Dendritic cell treated with granulocyte-macrophage colony-stimulating factor and Interleukin-4, amounts not matched to agents 40 ng/mL and 50 ng/mL, for 4 days (primary cell): ENCODE results near the gene CCDC186.
A peak's percentile ranks its signal among the peaks of the same experiment; 100 is the strongest.

ENCODE experiments used
- H3K27ac Mint-ChIP-seq: one replicate; pipeline ENCODE4 v1.8.0; 2022; ENCODE audit warnings: mild to moderate bottlenecking, mixed read lengths
- H3K27me3 Mint-ChIP-seq: one replicate; pipeline ENCODE4 v1.8.0; 2022; ENCODE audit warnings: mild to moderate bottlenecking, mixed read lengths
- H3K36me3 Mint-ChIP-seq: one replicate; pipeline ENCODE4 v1.8.0; 2022; ENCODE audit warnings: low read depth, mixed read lengths
- H3K4me1 Mint-ChIP-seq: one replicate; pipeline ENCODE4 v1.8.0; 2022; ENCODE audit warnings: low read depth, mixed read lengths
- H3K4me3 Mint-ChIP-seq: one replicate; pipeline ENCODE4 v1.8.0; 2022; ENCODE audit warnings: mild to moderate bottlenecking, moderate library complexity, mixed read lengths
- H3K9me3 Mint-ChIP-seq: one replicate; pipeline ENCODE4 v1.8.0; 2022; ENCODE audit warnings: mixed read lengths
- intact Hi-C: fragments of 100-400 bp; cut with micrococcal nuclease; formaldehyde crosslinking; loops from one replicate; pipeline ENCODE4 v1.15.0; 2022

CCDC186 gene

GRCh38 chr10:114184276-114184675 lies 10.3 kb upstream of the CCDC186 start:
- H3K27me3 Mint-ChIP-seq = peaks cover 4% of the 10 kb centered on the region
- H3K36me3 Mint-ChIP-seq = no peaks in the 10 kb centered on the region
- no peaks in the 10 kb centered on the region for H3K9me3 Mint-ChIP-seq
- no peak overlapping the region for H3K27ac Mint-ChIP-seq
- intact Hi-C loops = no loop called here
- no peaks in the 10 kb centered on the region for H3K4me1 Mint-ChIP-seq
- H3K4me3 Mint-ChIP-seq = no peak overlapping the region

GRCh38 chr10:114183563-114183962 lies 9.6 kb upstream of the CCDC186 start:
- no peaks in the 10 kb centered on the region for H3K9me3 Mint-ChIP-seq
- H3K36me3 Mint-ChIP-seq = no peaks in the 10 kb centered on the region
- no peak overlapping the region for H3K4me3 Mint-ChIP-seq
- intact Hi-C loops = no loop called here
- H3K27me3 Mint-ChIP-seq = peaks cover 7% of the 10 kb centered on the region
- H3K4me1 Mint-ChIP-seq = no peaks in the 10 kb centered on the region
- no peak overlapping the region for H3K27ac Mint-ChIP-seq

- intact Hi-C loops = no loop called here
- Mint-ChIP-seq H3K9me3 (no peaks in the 10 kb centered on the region), H3K4me1 (no peaks in the 10 kb centered on the region), H3K36me3 (no peaks in the 10 kb centered on the region), H3K27ac (no peak overlapping the region), H3K27me3 (peaks cover 4% of the 10 kb centered on the region), H3K4me3 (no peak overlapping the region)
Observed at GRCh38 chr10:114181971-114182370, 8.0 kb upstream of the CCDC186 start.

DNA sequence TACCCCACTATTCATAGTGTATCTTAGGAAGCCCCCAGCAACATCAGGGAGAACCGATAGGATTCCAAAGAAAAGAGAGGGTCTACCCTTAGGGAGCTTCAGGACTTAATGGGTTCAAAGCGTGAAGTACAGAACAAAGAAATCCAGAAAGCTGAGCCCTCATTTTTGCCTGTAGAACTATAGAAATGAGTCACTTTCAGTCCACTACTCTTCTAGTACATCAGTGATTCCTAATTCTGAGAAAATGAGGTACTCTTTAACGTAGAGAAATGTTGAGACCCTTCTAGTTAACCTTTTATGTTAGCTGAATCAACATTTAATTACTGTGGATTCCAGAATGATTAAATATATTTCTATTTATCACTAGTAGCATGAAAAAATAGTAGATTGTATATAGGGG lies 6.9 kb upstream of the CCDC186 start:
- H3K4me1 Mint-ChIP-seq = no peaks in the 10 kb centered on the region
- H3K27me3 Mint-ChIP-seq = peaks cover 4% of the 10 kb centered on the region
- H3K36me3 Mint-ChIP-seq = no peaks in the 10 kb centered on the region
- no peak overlapping the region for H3K27ac Mint-ChIP-seq
- H3K9me3 Mint-ChIP-seq = no peaks in the 10 kb centered on the region
- no peak overlapping the region for H3K4me3 Mint-ChIP-seq
- intact Hi-C loops = no loop called here

DNA sequence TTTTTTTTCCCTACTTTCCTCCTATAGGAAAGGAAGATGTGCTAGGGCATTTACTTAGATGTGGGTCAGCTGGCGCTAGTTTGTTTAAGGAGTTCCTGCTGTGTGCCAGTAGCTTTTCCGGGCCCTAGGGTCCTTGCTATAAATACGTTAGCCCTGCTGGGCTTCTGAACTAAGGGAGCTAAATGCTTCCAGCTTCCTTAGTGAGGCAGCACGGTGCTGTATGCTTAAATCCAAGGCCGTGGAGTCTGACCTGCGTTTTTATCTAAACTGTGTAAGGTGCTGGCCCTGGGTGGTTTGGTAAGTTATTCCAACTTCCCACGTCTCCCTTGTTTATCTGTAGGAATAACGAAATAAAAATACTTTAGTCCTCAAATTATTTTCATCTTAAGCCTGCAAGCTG lies 5.7 kb upstream of the CCDC186 start:
- Mint-ChIP-seq H3K4me1 (peaks cover 3% of the 10 kb centered on the region), H3K27ac (no peak overlapping the region), H3K4me3 (no peak overlapping the region), H3K36me3 (no peaks in the 10 kb centered on the region), H3K27me3 (peaks cover 6% of the 10 kb centered on the region), H3K9me3 (no peaks in the 10 kb centered on the region)
- intact Hi-C loops = loop anchor here (10.0 kb wide), 1 partner anchor 1995 kb away; the partner anchor contains the start of gene GPAM

- Mint-ChIP-seq H3K4me3 (no peak within 1 kb of the TSS), H3K27ac (no peak within 1 kb of the TSS), H3K9me3 (no peaks in the 10 kb centered on the region), H3K36me3 (peaks cover 3% of the 10 kb centered on the region), H3K27me3 (peaks cover 6% of the 10 kb centered on the region), H3K4me1 (peaks cover 7% of the 10 kb centered on the region)
- intact Hi-C loops = loop anchor here (10.0 kb wide), 1 partner anchor 1994 kb away; the partner anchor contains the start of gene GPAM
Observed at GRCh38 chr10:114179148-114179547, 5.1 kb upstream of the CCDC186 start, which contains the start of gene TDRD1. Gene TDRD1 (plus strand): TSS chr10:114179353. CDS start chr10:114187832, 8,479 bp downstream.

DNA sequence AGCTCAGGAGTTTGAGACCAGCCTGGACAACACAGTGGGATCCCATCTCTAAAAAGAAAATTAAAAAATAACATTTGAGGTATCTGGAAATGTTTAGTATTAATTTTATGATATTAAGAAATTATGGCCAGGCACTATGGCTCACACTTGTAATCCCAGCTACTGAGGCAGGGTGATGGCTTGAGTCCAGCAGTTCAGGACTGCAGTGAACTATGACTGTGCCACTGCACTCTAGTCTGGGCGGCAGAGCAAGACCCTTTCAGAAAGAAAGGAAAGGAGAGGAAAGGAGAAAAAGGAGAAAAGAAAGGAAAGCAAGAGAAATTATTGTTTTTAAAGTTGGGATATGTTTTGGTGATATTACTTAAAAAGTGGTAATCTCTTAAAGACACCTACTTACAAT lies 2.5 kb upstream of the CCDC186 start:
- peaks cover 6% of the 10 kb centered on the region for H3K27me3 Mint-ChIP-seq
- no peak overlapping the region for H3K4me3 Mint-ChIP-seq

DNA sequence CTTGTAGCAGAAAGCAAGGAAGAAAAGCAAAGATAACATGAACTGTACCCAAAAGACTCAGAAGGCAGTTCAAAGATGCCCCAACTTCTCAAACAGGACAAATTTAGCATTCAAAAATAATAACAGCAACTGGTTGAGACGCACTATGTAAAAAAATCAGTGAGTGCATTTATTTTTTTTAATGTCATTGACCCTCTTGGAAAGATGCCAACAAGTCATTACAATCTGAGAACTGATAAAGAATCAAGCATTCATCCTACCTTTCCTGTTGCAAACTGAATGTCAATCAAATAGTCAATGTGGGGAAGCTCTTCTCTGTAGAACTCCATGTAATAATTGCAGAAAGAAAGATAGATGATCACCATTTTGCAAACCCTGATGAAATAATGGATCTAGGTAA lies 1.7 kb upstream of the CCDC186 start:
- intact Hi-C loops = loop anchor here (10.0 kb wide), 1 partner anchor 1991 kb away; the partner anchor contains the start of gene GPAM
- H3K36me3 Mint-ChIP-seq = peaks cover 10% of the 10 kb centered on the region
- H3K9me3 Mint-ChIP-seq = no peaks in the 10 kb centered on the region
- no peak overlapping the region for H3K27ac Mint-ChIP-seq
- peaks cover 18% of the 10 kb centered on the region for H3K4me1 Mint-ChIP-seq
- H3K27me3 Mint-ChIP-seq = peaks cover 6% of the 10 kb centered on the region
- no peak overlapping the region for H3K4me3 Mint-ChIP-seq

More for the DNA sequence above, 2.5 kb upstream of the CCDC186 start:
- Mint-ChIP-seq H3K9me3 (no peaks in the 10 kb centered on the region), H3K36me3 (peaks cover 10% of the 10 kb centered on the region), H3K27ac (no peak overlapping the region), H3K4me1 (peaks cover 18% of the 10 kb centered on the region)
- intact Hi-C loops = loop anchor here (10.0 kb wide), 1 partner anchor 1992 kb away; the partner anchor contains the start of gene GPAM

DNA sequence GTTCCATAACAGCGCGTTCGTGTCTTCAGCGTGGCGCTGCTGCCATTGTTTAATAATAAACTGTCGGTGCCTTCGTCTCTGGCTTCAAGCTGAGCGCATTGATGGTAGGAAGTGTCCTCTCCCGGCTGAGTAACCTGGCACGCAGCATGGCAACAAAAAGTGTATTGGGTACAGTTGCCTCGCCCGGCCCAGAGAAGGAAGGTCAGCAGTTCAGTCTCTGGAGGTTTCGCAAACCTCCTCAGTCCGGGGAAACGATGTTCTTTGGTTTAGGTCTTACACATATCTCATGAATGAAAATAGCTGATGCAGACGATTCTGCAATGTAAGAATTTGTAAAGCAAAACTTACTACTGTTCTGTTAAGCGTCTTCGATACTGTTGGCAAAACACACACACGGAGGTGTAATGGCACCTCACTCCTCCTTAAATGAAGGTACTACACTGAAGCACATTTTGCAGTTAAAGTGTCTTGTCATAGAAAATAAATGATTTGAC lies 739 bp upstream of the CCDC186 start:
- no peaks in the 10 kb centered on the region for H3K9me3 Mint-ChIP-seq
- peaks cover 18% of the 10 kb centered on the region for H3K4me1 Mint-ChIP-seq
- H3K36me3 Mint-ChIP-seq = peaks cover 10% of the 10 kb centered on the region
- peak overlapping the region; percentile 98 for H3K4me3 Mint-ChIP-seq
- intact Hi-C loops = loop anchor here (10.0 kb wide), 1 partner anchor 1990 kb away; the partner anchor contains the start of gene GPAM
- H3K27me3 Mint-ChIP-seq = peaks cover 6% of the 10 kb centered on the region
- peak overlapping the region; percentile 99 for H3K27ac Mint-ChIP-seq

- Mint-ChIP-seq H3K27me3 (peaks cover 2% of the 10 kb centered on the region), H3K36me3 (peaks cover 10% of the 10 kb centered on the region), H3K4me3 (peak overlapping the region; percentile 98), H3K9me3 (peaks cover 4% of the 10 kb centered on the region), H3K4me1 (peaks cover 18% of the 10 kb centered on the region), H3K27ac (peak overlapping the region; percentile 99)
- intact Hi-C loops = loop anchor here (2.0 to 10.0 kb wide), 2 partner anchors 319 to 1989 kb away; partner anchors contain the start of genes DCLRE1A, GPAM and NHLRC2
Observed at GRCh38 chr10:114173603-114173920, 441 bp downstream of the CCDC186 start.

GRCh38 chr10:114172776-114173602 lies 1.0 kb downstream of the CCDC186 start:
- Mint-ChIP-seq H3K9me3 (peaks cover 9% of the 10 kb centered on the region), H3K27me3 (peaks cover 2% of the 10 kb centered on the region), H3K36me3 (peaks cover 10% of the 10 kb centered on the region), H3K4me3 (peak overlapping the region; percentile 98), H3K27ac (peak overlapping the region; percentile 99), H3K4me1 (peaks cover 18% of the 10 kb centered on the region)
- intact Hi-C loops = loop anchor here (2.0 to 10.0 kb wide), 2 partner anchors 318 to 1988 kb away; partner anchors contain the start of genes DCLRE1A, GPAM and NHLRC2

- Mint-ChIP-seq H3K27me3 (peaks cover 2% of the 10 kb centered on the region), H3K36me3 (peaks cover 15% of the 10 kb centered on the region), H3K4me1 (peaks cover 18% of the 10 kb centered on the region), H3K4me3 (no peak overlapping the region), H3K9me3 (peaks cover 9% of the 10 kb centered on the region), H3K27ac (peak overlapping the region; percentile 99)
- intact Hi-C loops = loop anchor here (2.0 to 10.0 kb wide), 2 partner anchors 317 to 1987 kb away; partner anchors contain the start of genes DCLRE1A, GPAM and NHLRC2
Observed at GRCh38 chr10:114172216-114172615, 1.8 kb downstream of the CCDC186 start.

- H3K4me3 Mint-ChIP-seq = no peak overlapping the region
- intact Hi-C loops = no loop called here
- no peak overlapping the region for H3K27ac Mint-ChIP-seq
- H3K36me3 Mint-ChIP-seq = peaks cover 8% of the 10 kb centered on the region
- peaks cover 11% of the 10 kb centered on the region for H3K4me1 Mint-ChIP-seq
- H3K9me3 Mint-ChIP-seq = peaks cover 9% of the 10 kb centered on the region
- H3K27me3 Mint-ChIP-seq = no peaks in the 10 kb centered on the region
Observed at GRCh38 chr10:114168450-114169009, 5.5 kb downstream of the CCDC186 start.

DNA sequence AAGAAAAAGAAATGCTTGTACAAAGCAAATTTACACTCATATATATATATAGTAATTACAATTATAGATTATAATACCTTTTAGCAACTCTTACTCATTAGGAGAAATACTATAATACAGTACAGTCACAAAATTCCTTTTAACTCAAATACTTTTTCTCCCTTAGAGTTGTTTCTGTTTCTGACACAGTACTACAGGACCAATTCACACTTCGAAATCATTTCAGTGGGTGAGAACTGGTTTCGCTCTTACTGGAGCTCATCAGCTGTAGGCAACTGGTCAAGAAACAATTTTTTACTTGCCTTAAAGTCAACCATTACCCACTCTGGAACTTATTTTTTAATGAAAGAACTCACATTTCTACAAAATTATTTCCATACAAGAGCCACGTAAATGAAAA lies 6.0 kb downstream of the CCDC186 start:
- peaks cover 12% of the 10 kb centered on the region for H3K36me3 Mint-ChIP-seq
- H3K27me3 Mint-ChIP-seq = no peaks in the 10 kb centered on the region
- no peak overlapping the region for H3K4me3 Mint-ChIP-seq
- H3K4me1 Mint-ChIP-seq = peaks cover 13% of the 10 kb centered on the region
- H3K9me3 Mint-ChIP-seq = peaks cover 9% of the 10 kb centered on the region
- H3K27ac Mint-ChIP-seq = no peak overlapping the region
- intact Hi-C loops = no loop called here
